BE2C (cell line): ENCODE data around the gene TMEFF1.

Experiments used
- DNase-seq: peaks from one replicate; pipeline ENCODE4 v3.0.0-alpha.2; 2020
- H3K27me3 ChIP-seq: fragments of 250-450 bp; sonication (Bioruptor Pico); 2 replicates; pipeline ENCODE4 v1.5.1; 2020; ENCODE audit warnings: mild to moderate bottlenecking
- H3K36me3 ChIP-seq: fragments of 250-450 bp; sonication (Bioruptor Pico); 2 replicates; pipeline ENCODE4 v1.5.1; 2020; ENCODE audit warnings: mild to moderate bottlenecking
- H3K4me1 ChIP-seq: fragments of 250-450 bp; sonication (Bioruptor Pico); 2 replicates; pipeline ENCODE4 v1.5.1; 2020
- H3K4me3 ChIP-seq: 2 replicates; pipeline ENCODE4 v1.5.1; 2011; ENCODE audit warnings: low read depth, low read length
- H3K9me3 ChIP-seq: fragments of 250-450 bp; sonication (Bioruptor Pico); 2 replicates; pipeline ENCODE4 v1.5.1; 2020
- TF ChIP-seq, protein P1 (sequence below): IDR thresholded peaks from 2 replicates; pipeline ENCODE4 v1.5.1; 2012; ENCODE audit warnings: mild to moderate bottlenecking, low read depth, low read length

TMEFF1 gene

DNA sequence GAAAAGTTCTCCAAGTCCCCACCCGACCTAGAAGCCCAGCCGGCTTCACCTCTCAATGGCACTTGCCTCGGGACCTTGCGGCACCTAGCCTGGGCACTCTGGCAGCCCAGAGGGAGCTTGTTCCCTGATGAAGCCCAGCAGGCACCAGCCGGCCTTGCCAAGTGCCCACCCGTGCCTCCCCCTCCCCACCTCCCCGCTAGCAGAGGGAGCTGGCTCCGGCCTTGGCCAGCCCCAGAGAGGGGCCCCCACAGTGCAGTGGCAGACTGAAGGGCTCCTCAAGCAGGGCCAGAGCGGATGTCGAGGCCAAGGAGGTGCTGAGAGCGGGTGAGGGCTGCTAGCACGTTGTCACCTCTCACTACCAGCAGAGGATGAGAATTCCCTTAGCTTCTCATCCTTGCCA lies 67.4 kb downstream of the TMEFF1 start:
- peaks cover 3% of the 10 kb centered on the region; the same call in 1 of the 2 replicates for H3K9me3 ChIP-seq
- TF ChIP-seq, protein P1, sequence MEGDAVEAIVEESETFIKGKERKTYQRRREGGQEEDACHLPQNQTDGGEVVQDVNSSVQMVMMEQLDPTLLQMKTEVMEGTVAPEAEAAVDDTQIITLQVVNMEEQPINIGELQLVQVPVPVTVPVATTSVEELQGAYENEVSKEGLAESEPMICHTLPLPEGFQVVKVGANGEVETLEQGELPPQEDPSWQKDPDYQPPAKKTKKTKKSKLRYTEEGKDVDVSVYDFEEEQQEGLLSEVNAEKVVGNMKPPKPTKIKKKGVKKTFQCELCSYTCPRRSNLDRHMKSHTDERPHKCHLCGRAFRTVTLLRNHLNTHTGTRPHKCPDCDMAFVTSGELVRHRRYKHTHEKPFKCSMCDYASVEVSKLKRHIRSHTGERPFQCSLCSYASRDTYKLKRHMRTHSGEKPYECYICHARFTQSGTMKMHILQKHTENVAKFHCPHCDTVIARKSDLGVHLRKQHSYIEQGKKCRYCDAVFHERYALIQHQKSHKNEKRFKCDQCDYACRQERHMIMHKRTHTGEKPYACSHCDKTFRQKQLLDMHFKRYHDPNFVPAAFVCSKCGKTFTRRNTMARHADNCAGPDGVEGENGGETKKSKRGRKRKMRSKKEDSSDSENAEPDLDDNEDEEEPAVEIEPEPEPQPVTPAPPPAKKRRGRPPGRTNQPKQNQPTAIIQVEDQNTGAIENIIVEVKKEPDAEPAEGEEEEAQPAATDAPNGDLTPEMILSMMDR: no peak

DNA sequence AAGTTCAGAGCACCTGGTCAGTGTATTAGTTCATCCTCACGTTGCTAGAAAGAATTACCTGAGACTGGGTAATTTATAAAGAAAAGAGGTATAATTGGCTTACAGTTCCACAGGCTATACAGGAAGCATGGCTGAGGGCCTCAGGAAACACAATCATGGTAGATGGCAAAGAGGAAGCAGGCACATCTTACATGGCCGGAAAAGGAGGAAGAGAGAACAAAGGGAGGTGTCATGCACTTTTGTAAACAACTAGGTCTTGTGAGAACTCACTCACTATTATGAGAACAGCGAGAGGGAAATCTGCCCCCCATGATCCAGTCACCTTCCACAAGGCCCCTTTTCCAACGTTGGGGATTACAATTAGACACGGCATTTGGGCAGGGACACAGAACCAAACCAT lies 76.1 kb downstream of the TMEFF1 start:
- no peaks in the 10 kb centered on the region; the same call in 1 of the 2 replicates for H3K36me3 ChIP-seq
- no peak overlapping the region for H3K4me3 ChIP-seq
- no peaks in the 10 kb centered on the region for H3K4me1 ChIP-seq
- DNase-seq: no peak
- TF ChIP-seq, protein P1: no peak
- no peaks in the 10 kb centered on the region for H3K27me3 ChIP-seq
- peaks cover 3% of the 10 kb centered on the region; the same call in 1 of the 2 replicates for H3K9me3 ChIP-seq

More for the DNA sequence above, 67.4 kb downstream of the TMEFF1 start:
- no peak for DNase-seq
- Histone ChIP-seq H3K36me3 (no peaks in the 10 kb centered on the region), H3K27me3 (no peaks in the 10 kb centered on the region), H3K4me3 (no peak overlapping the region), H3K4me1 (no peaks in the 10 kb centered on the region)

DNA sequence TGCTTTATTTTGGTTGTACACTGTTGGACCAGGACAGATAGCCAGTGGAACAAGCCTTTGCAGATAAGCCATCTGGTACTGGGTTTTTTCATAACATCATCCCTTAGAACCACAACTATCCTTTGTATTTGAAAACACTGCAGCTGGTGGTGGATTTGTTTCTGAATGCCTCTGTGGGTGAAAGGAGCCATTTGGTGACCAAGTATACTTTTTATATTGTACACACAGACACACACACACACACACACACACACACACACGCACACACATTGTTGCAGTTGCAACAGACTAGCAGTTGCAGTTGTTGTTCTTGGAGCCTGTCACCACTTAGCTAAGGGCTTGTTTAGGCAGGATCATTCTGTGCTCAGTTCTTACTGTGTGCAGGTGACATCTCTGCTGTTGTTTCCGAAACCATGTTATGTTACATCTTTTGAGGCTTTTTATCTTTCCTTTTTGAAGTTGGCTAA lies 82.0 kb downstream of the TMEFF1 start:
- TF ChIP-seq, protein P1: no peak
- Histone ChIP-seq H3K4me3 (no peak overlapping the region), H3K27me3 (no peaks in the 10 kb centered on the region), H3K36me3 (no peaks in the 10 kb centered on the region; the same call in 1 of the 2 replicates), H3K9me3 (no peaks in the 10 kb centered on the region), H3K4me1 (no peaks in the 10 kb centered on the region)
- no peak for DNase-seq

DNA sequence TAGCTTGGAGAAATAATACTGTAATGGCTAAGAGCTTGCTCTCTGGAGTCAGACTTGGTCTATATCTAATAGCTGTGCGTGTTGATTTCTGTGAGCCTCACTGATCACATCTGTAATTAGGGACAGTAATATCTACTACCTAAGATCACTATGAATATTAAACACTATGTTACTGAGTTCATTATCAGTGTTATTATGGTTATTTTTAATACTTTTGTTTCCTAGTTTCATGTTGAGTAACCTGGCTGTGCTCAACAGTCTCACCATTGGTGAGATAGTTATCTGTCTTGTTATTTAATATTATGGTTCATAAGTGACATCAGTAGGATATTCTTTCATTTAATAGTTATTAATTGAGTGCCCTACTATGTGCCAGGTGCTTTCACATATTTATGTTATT lies 82.5 kb downstream of the TMEFF1 start:
- H3K4me3 ChIP-seq: no peak overlapping the region
- H3K9me3 ChIP-seq: no peaks in the 10 kb centered on the region
- no peaks in the 10 kb centered on the region for H3K4me1 ChIP-seq
- TF ChIP-seq, protein P1: no peak
- H3K36me3 ChIP-seq: no peaks in the 10 kb centered on the region; the same call in 1 of the 2 replicates
- no peaks in the 10 kb centered on the region for H3K27me3 ChIP-seq
- DNase-seq: no peak

DNA sequence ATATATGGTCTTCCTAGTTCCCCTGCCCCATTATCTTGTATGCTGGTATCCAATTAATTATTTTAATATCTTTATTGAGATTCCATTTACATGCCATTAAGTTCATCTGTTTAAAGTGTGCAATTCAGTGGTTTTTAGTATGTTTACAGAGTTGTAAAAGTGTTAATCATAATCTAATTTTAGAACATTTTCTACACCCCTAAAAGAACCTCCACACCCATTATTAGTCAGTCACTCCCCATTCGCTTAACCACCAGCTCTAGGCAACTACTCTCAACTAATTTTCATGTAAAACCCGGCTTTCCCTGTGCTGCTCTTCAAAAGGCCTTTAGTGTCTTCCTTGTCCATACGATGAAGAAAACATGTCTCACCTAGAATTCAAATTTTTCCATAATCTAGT lies 84.1 kb downstream of the TMEFF1 start:
- no peaks in the 10 kb centered on the region for H3K4me1 ChIP-seq
- no peaks in the 10 kb centered on the region for H3K27me3 ChIP-seq
- H3K36me3 ChIP-seq: no peaks in the 10 kb centered on the region
- no peak for DNase-seq
- H3K4me3 ChIP-seq: no peak overlapping the region
- TF ChIP-seq, protein P1: no peak
- H3K9me3 ChIP-seq: no peaks in the 10 kb centered on the region

DNA sequence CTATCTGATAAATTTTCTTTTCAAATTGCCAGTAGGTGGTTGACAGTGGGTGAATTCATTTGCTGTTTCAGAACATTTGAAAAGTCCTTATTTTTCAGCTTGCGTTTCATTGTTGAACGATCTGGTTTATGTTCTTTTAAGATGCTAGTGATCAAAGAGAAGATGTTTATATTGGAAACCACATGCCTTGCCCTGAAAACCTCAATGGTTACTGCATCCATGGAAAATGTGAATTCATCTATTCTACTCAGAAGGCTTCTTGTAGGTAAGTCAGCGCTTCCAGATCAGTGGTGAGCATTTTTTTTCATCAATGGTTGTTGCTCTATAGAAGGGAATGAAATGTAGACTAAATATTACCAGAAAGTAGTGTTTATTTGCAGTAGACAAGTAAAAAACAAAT lies 88.3 kb downstream of the TMEFF1 start:
- Histone ChIP-seq H3K36me3 (no peaks in the 10 kb centered on the region), H3K27me3 (no peaks in the 10 kb centered on the region), H3K4me3 (no peak overlapping the region), H3K4me1 (no peaks in the 10 kb centered on the region), H3K9me3 (no peaks in the 10 kb centered on the region)
- DNase-seq: no peak
- TF ChIP-seq, protein P1: no peak
